GM12892 (cell line): Measurements from ENCODE around the gene BRI3BP.

ENCODE experiments used
- POLR2A ChIP-seq: IDR thresholded peaks from 2 replicates; pipeline ENCODE4 v1.6.1; 2011; ENCODE audit warnings: low read depth, low read length, control low read depth
- POLR2AphosphoS5 ChIP-seq: IDR thresholded peaks from 2 replicates; pipeline ENCODE4 v1.6.1; 2011; ENCODE audit warnings: low read depth, low read length, control low read depth
- TAF1 ChIP-seq: IDR thresholded peaks from 2 replicates; pipeline ENCODE4 v1.6.1; 2011; ENCODE audit warnings: low read depth, mild to moderate bottlenecking, control low read depth, low read length, borderline replicate concordance

DNA sequence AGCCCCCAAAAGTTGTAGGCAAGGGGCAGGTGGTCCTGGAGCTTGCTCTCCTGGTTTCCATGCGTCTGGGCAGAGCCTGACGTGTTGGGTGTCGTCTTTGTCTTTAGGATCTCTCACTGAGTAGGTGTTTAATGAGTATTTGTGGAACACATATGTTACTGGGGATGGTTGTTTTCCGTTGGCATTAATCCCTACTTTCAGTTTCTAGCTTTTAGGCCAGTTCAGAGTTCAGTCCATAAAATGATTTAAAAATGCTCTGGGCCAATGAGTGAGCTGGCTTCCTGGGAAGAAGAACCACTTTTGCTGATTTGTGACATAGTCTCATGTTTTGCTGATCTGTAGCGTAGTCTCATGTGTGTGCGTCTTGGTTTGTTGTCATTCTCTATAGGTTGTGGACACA lies 82.7 kb downstream of the BRI3BP start:
- TF ChIP-seq POLR2AphosphoS5: no peak
- TF ChIP-seq POLR2A: no peak
- TF ChIP-seq TAF1: no peak
